Smooth muscle cell (in vitro differentiated cells): ENCODE measurements around the gene SNX18. TPM values are rescaled to one million over a fixed set of nuclear protein-coding genes. Genes with fewer than 3 reads are reported as not detected.
A peak's percentile ranks its signal among the peaks of the same experiment; 100 is the strongest.

ENCODE experiments used
- DNase-seq: peaks from one replicate; lab custom pipeline; 2025; ENCODE audit not compliant: unreplicated experiment; lab: John Stamatoyannopoulos, UW
- H2AFZ ChIP-seq: fragments of 200-600 bp; sonication (generic); 2 replicates; pipeline ENCODE4 v1.6.0; 2016; ENCODE audit warnings: antibody characterized with exemption, low read depth, mild to moderate bottlenecking
- H3F3A ChIP-seq: fragments of 200-600 bp; sonication (generic); 2 replicates; pipeline ENCODE4 v1.6.0; 2017; ENCODE audit warnings: antibody characterized with exemption, low read depth
- H3K27ac ChIP-seq: fragments of 200-600 bp; sonication (generic); 2 replicates; pipeline ENCODE4 v1.5.1; 2016; ENCODE audit warnings: low read depth, mild to moderate bottlenecking
- H3K27me3 ChIP-seq: fragments of 200-600 bp; sonication (generic); 2 replicates; pipeline ENCODE4 v1.6.1; 2016; ENCODE audit warnings: low read depth, mild to moderate bottlenecking
- H3K36me3 ChIP-seq: fragments of 200-600 bp; sonication (generic); 2 replicates; pipeline ENCODE4 v1.5.1; 2016; ENCODE audit warnings: low read depth
- H3K4me1 ChIP-seq: fragments of 200-600 bp; sonication (generic); 2 replicates; pipeline ENCODE4 v1.5.1; 2016; ENCODE audit warnings: low read depth
- H3K4me2 ChIP-seq: fragments of 200-600 bp; sonication (generic); 2 replicates; pipeline ENCODE4 v1.6.0; 2016; ENCODE audit warnings: mild to moderate bottlenecking
- H3K4me3 ChIP-seq: fragments of 200-600 bp; sonication (generic); 2 replicates; pipeline ENCODE4 v1.5.1; 2016; ENCODE audit warnings: mild to moderate bottlenecking
- H3K79me2 ChIP-seq: fragments of 200-600 bp; sonication (generic); 2 replicates; pipeline ENCODE4 v1.6.0; 2016; ENCODE audit warnings: low read depth, mild to moderate bottlenecking
- H3K9ac ChIP-seq: fragments of 200-600 bp; sonication (generic); 2 replicates; pipeline ENCODE4 v1.6.0; 2016; ENCODE audit warnings: low read depth
- H3K9me3 ChIP-seq: fragments of 200-600 bp; sonication (generic); replicated peaks from 2 replicates; pipeline ENCODE4 v1.5.1; 2016; ENCODE audit warnings: low read depth
- H4K20me1 ChIP-seq: fragments of 200-600 bp; sonication (generic); 2 replicates; pipeline ENCODE4 v1.6.0; 2016; ENCODE audit warnings: low read depth
- CTCF ChIP-seq: fragments of 200-600 bp; sonication (generic); IDR thresholded peaks from 2 replicates; pipeline ENCODE4 v1.5.1; 2017; ENCODE audit warnings: borderline replicate concordance, mild to moderate bottlenecking, antibody characterized with exemption; ENCODE audit not compliant: insufficient read depth, poor library complexity, severe bottlenecking
- WGBS: methylation state at CpG from one replicate; pipeline ENCODE4 v1.1.7; 2016; ENCODE audit warnings: low lambda C conversion rate; 5-methylcytosine and 5-hydroxymethylcytosine counted together
- polyA plus RNA-seq: library from polyadenylated mRNA; unstranded; fragments of >200 nt; fragmentation: Nextera tagmentation; extraction: Ambion mirVana; gene quantifications from 2 replicates; pipeline ENCODE4 v1.2.1, GENCODE V29; 2016
- total RNA-seq: library from RNA; depleted of rRNA; stranded (reverse); fragments of >200 nt; gene quantifications from 2 replicates; pipeline ENCODE4 v1.2.3, GENCODE V29; 2014

SNX18 gene
- total and polyA plus RNA-seq, 2 experiments from 2014 or later = 3.5 to 16.7 TPM

- Histone ChIP-seq H3F3A (no peaks in the 10 kb centered on the region), H3K4me3 (no peak overlapping the region), H3K4me2 (peak overlapping the region; percentile 40), H3K27me3 (no peaks in the 10 kb centered on the region), H3K4me1 (peaks cover 13% of the 10 kb centered on the region), H3K9me3 (no peaks in the 10 kb centered on the region), H4K20me1 (peaks cover 89% of the 10 kb centered on the region), H3K9ac (no peak overlapping the region), H2AFZ (no peak overlapping the region), H3K27ac (peak overlapping the region; percentile 20), H3K79me2 (peaks cover 93% of the 10 kb centered on the region), H3K36me3 (no peaks in the 10 kb centered on the region)
- DNase-seq = no peak
- TF ChIP-seq CTCF = no peak
- WGBS = 59% methylated on average over 8 of the region's 8 CpGs
Observed at GRCh38 chr5:54524704-54525103, 7.1 kb downstream of the SNX18 start.

- H3K79me2 ChIP-seq = peaks cover 93% of the 10 kb centered on the region
Observed at GRCh38 chr5:54525261-54525660, 7.7 kb downstream of the SNX18 start.

GRCh38 chr5:54525692-54526091, 8.1 kb downstream of the SNX18 start:
- H3K4me2 ChIP-seq = no peak overlapping the region
- DNase-seq = no peak
- 75% methylated on average over 6 of the region's 6 CpGs for WGBS
- no peaks in the 10 kb centered on the region for H3K27me3 ChIP-seq
- peaks cover 94% of the 10 kb centered on the region for H4K20me1 ChIP-seq
- peaks cover 95% of the 10 kb centered on the region for H3K79me2 ChIP-seq
- no peak overlapping the region for H3K9ac ChIP-seq
- H2AFZ ChIP-seq = no peak overlapping the region
- H3K4me3 ChIP-seq = no peak overlapping the region
- no peak overlapping the region for H3K27ac ChIP-seq
- no peak for TF ChIP-seq CTCF
- no peaks in the 10 kb centered on the region for H3K9me3 ChIP-seq
- peaks cover 10% of the 10 kb centered on the region for H3K4me1 ChIP-seq
- no peaks in the 10 kb centered on the region for H3F3A ChIP-seq
- no peaks in the 10 kb centered on the region for H3K36me3 ChIP-seq

More at GRCh38 chr5:54525261-54525660, 7.7 kb downstream of the SNX18 start:
- H3K4me1 ChIP-seq = peaks cover 10% of the 10 kb centered on the region
- 91% methylated on average over 4 of the region's 4 CpGs for WGBS
- H3K27ac ChIP-seq = no peak overlapping the region
- H3K4me2 ChIP-seq = peak overlapping the region; percentile 40
- no peak for DNase-seq
- H3K9ac ChIP-seq = no peak overlapping the region
- H4K20me1 ChIP-seq = peaks cover 92% of the 10 kb centered on the region
- H3K9me3 ChIP-seq = no peaks in the 10 kb centered on the region
- no peaks in the 10 kb centered on the region for H3K36me3 ChIP-seq
- H3K27me3 ChIP-seq = no peaks in the 10 kb centered on the region
- no peak for TF ChIP-seq CTCF
- no peak overlapping the region for H2AFZ ChIP-seq
- no peak overlapping the region for H3K4me3 ChIP-seq
- no peaks in the 10 kb centered on the region for H3F3A ChIP-seq

GRCh38 chr5:54526604-54527288, 9.2 kb downstream of the SNX18 start:
- H3K4me2 ChIP-seq = no peak overlapping the region
- H3K4me1 ChIP-seq = peaks cover 8% of the 10 kb centered on the region

More at GRCh38 chr5:54526604-54527288, 9.2 kb downstream of the SNX18 start:
- Histone ChIP-seq H3K27me3 (no peaks in the 10 kb centered on the region), H3K79me2 (peaks cover 94% of the 10 kb centered on the region), H3K4me3 (no peak overlapping the region), H3K9ac (no peak overlapping the region), H2AFZ (no peak overlapping the region), H3K27ac (no peak overlapping the region), H3F3A (no peaks in the 10 kb centered on the region), H4K20me1 (peaks cover 96% of the 10 kb centered on the region), H3K36me3 (no peaks in the 10 kb centered on the region), H3K9me3 (no peaks in the 10 kb centered on the region)
- WGBS = 87% methylated on average over 6 of the region's 6 CpGs
- TF ChIP-seq CTCF = no peak
- DNase-seq = no peak
